Measurements from ENCODE around the gene ENTPD2.

- no peak for TF ChIP-seq POLR2A (IDR thresholded peaks at IDR 0.05)
- TF ChIP-seq, protein P1, sequence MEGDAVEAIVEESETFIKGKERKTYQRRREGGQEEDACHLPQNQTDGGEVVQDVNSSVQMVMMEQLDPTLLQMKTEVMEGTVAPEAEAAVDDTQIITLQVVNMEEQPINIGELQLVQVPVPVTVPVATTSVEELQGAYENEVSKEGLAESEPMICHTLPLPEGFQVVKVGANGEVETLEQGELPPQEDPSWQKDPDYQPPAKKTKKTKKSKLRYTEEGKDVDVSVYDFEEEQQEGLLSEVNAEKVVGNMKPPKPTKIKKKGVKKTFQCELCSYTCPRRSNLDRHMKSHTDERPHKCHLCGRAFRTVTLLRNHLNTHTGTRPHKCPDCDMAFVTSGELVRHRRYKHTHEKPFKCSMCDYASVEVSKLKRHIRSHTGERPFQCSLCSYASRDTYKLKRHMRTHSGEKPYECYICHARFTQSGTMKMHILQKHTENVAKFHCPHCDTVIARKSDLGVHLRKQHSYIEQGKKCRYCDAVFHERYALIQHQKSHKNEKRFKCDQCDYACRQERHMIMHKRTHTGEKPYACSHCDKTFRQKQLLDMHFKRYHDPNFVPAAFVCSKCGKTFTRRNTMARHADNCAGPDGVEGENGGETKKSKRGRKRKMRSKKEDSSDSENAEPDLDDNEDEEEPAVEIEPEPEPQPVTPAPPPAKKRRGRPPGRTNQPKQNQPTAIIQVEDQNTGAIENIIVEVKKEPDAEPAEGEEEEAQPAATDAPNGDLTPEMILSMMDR (IDR thresholded peaks at IDR 0.05): no peak
Measured at GRCh38 chr9:137030538-137031527, 23.0 kb downstream of the ENTPD2 start.
